GM12878 (cell line): ENCODE measurements around the gene GPR158. TPM values are rescaled to one million over a fixed set of nuclear protein-coding genes. Genes with fewer than 3 reads are reported as not detected.

Experiments used
- ATAC-seq: fragments of 200-7000 bp; cut with Tn5 transposase; 3 replicates; pipeline ENCODE4 v1.9.1; 2020; ENCODE audit warnings: mild to moderate bottlenecking, moderate library complexity
- BruUV-seq: library from RNA; stranded (reverse); fragments of 400-500 nt; replicated peaks from 2 replicates; lab custom pipeline; 2021; lab: Mats Ljungman, UMichigan
- CTCF ChIA-PET: fragments of 300-600 bp; sonication (Branson Sonifier 250); formaldehyde crosslinking; extraction: SDS; loops from one replicate; lab custom pipeline; 2021; ENCODE audit warnings: inconsistent platforms; lab: Yijun Ruan, JAX
- POLR2A ChIA-PET: fragments of 350-600 bp; formaldehyde crosslinking; extraction: SDS; loops from one replicate; lab custom pipeline; 2021; ENCODE audit warnings: inconsistent platforms; lab: Charles Lee
- RAD21 ChIA-PET: fragments of 300-600 bp; sonication (Branson Sonifier 250); formaldehyde crosslinking; loops from one replicate; lab custom pipeline; 2023; ENCODE audit warnings: antibody characterized with exemption; ENCODE audit not compliant: unreplicated experiment; lab: Charles Lee
- SMC1A ChIA-PET: fragments of 300-600 bp; sonication (Branson Sonifier 250); formaldehyde crosslinking; loops from one replicate; lab custom pipeline; 2023; ENCODE audit not compliant: unreplicated experiment, uncharacterized antibody; lab: Charles Lee
- DNase-seq: peaks from one replicate; pipeline ENCODE4 v3.0.0-alpha.2; 2011; ENCODE audit warnings: low read depth, low spot score
- FAIRE-seq: peaks from 3 replicates; lab custom pipeline; 2011; peaks lifted over from hg19 to GRCh38; lab: Jason Lieb, UNC
- H2AFZ ChIP-seq: 2 replicates; pipeline ENCODE4 v1.6.0; 2011; ENCODE audit warnings: low read depth, low read length, control low read depth; ENCODE audit not compliant: control insufficient read depth
- H3K27ac ChIP-seq: 2 replicates; pipeline ENCODE4 v1.5.1; 2011; ENCODE audit warnings: control low read depth; ENCODE audit not compliant: control insufficient read depth, insufficient read depth
- H3K27me3 ChIP-seq, 2 experiments: replicated peaks in 1 of 2; 2 replicates each; pipeline versions ENCODE4 v1.6.0 to v1.6.1; 2011; ENCODE audit warnings: low read length in 1 of 2; ENCODE audit not compliant: control insufficient read depth in 2 of 2, insufficient read depth in 2 of 2
- H3K36me3 ChIP-seq, 2 experiments: 2 replicates each; pipeline ENCODE4 v1.5.1; 2011; ENCODE audit warnings: low read length in 1 of 2; ENCODE audit not compliant: control insufficient read depth in 2 of 2, insufficient read depth in 2 of 2
- H3K4me1 ChIP-seq: 2 replicates; pipeline ENCODE4 v1.6.1; 2011; ENCODE audit warnings: mild to moderate bottlenecking, low read length, moderate library complexity, mixed read lengths; ENCODE audit not compliant: control insufficient read depth, insufficient read depth
- H3K4me2 ChIP-seq: 2 replicates; pipeline ENCODE4 v1.6.0; 2011; ENCODE audit warnings: control low read depth; ENCODE audit not compliant: control insufficient read depth, insufficient read depth
- H3K4me3 ChIP-seq: fragments of 200-600 bp; sonication (generic); 2 replicates; pipeline ENCODE4 v1.5.1; 2016
- H3K79me2 ChIP-seq: 2 replicates; pipeline ENCODE4 v1.6.0; 2011; ENCODE audit warnings: low read length; ENCODE audit not compliant: control insufficient read depth, insufficient read depth
- H3K9ac ChIP-seq: 2 replicates; pipeline ENCODE4 v1.8.0; 2011; ENCODE audit warnings: low read length, control low read depth, mixed read lengths; ENCODE audit not compliant: control insufficient read depth, insufficient read depth
- H3K9me3 ChIP-seq: replicated peaks from 3 replicates; pipeline ENCODE4 v1.5.1; 2011; ENCODE audit warnings: mild to moderate bottlenecking, low read length; ENCODE audit not compliant: control insufficient read depth, insufficient read depth
- H4K20me1 ChIP-seq: 2 replicates; pipeline ENCODE4 v1.6.0; 2011; ENCODE audit not compliant: control insufficient read depth, insufficient read depth
- CBFB ChIP-seq: IDR thresholded peaks from 2 replicates; pipeline ENCODE4 v1.6.1; 2016; ENCODE audit warnings: antibody characterized with exemption, low read depth
- CEBPB ChIP-seq, 2 experiments: fragments of 150-350 bp in 1 of 2; IDR thresholded peaks; 2 replicates each; pipeline ENCODE4 v1.6.1; 2012 to 2014; ENCODE audit warnings: low read depth in 2 of 2, low read length in 2 of 2, borderline replicate concordance in 1 of 2, inconsistent platforms in 1 of 2
- ESRRA ChIP-seq: IDR thresholded peaks from 2 replicates; pipeline ENCODE4 v1.6.1; 2012; ENCODE audit warnings: mild to moderate bottlenecking, low read length, improper control_type of control experiment
- FOXK2 ChIP-seq: fragments of 450-650 bp; IDR thresholded peaks from 2 replicates; pipeline ENCODE4 v1.6.1; 2017; ENCODE audit warnings: mild to moderate bottlenecking, moderate library complexity
- GABPA ChIP-seq: IDR thresholded peaks from 2 replicates; pipeline ENCODE4 v1.6.1; 2014; ENCODE audit warnings: antibody characterized with exemption, low read depth, mild to moderate bottlenecking, inconsistent platforms
- IKZF1 ChIP-seq: fragments of 450-650 bp; conservative IDR thresholded peaks from 2 replicates; pipeline ENCODE4 v1.6.1; 2017; ENCODE audit warnings: antibody characterized with exemption, mild to moderate bottlenecking
- IRF5 ChIP-seq: fragments of 450-650 bp; IDR thresholded peaks from 2 replicates; pipeline ENCODE4 v1.6.1; 2017; ENCODE audit warnings: borderline replicate concordance
- MXI1 ChIP-seq: fragments of 150-350 bp; IDR thresholded peaks from 2 replicates; pipeline ENCODE4 v1.6.1; 2011; ENCODE audit warnings: low read depth, mild to moderate bottlenecking, inconsistent platforms, low read length, improper control_type of control experiment
- PML ChIP-seq: IDR thresholded peaks from 2 replicates; pipeline ENCODE4 v1.6.1; 2012; ENCODE audit warnings: low read length, inconsistent platforms
- RAD21 ChIP-seq: IDR thresholded peaks from 2 replicates; pipeline ENCODE4 v1.6.1; 2011; ENCODE audit warnings: mild to moderate bottlenecking, low read depth, low read length, moderate library complexity; ENCODE audit not compliant: insufficient read depth
- RELB ChIP-seq: fragments of 450-650 bp; IDR thresholded peaks from 2 replicates; pipeline ENCODE4 v1.6.1; 2017; ENCODE audit warnings: low read depth, mild to moderate bottlenecking, moderate library complexity
- SIN3A ChIP-seq: IDR thresholded peaks from 2 replicates; pipeline ENCODE4 v1.6.1; 2012; ENCODE audit warnings: low read depth, low read length, improper control_type of control experiment
- STAT3 ChIP-seq: IDR thresholded peaks from 2 replicates; pipeline ENCODE4 v1.6.1; 2011; ENCODE audit warnings: low read depth, low read length, improper control_type of control experiment
- WRNIP1 ChIP-seq: IDR thresholded peaks from 2 replicates; pipeline ENCODE4 v1.6.1; 2011; ENCODE audit warnings: low read depth, low read length, improper control_type of control experiment, borderline replicate concordance
- WGBS: methylation state at CpG from one replicate; pipeline ENCODE4 v1.1.6; 2016; ENCODE audit warnings: low lambda C conversion rate; ENCODE audit not compliant: insufficient replicate concordance, insufficient coverage; ENCODE audit errors: missing lambda C conversion rate; 5-methylcytosine and 5-hydroxymethylcytosine counted together
- in situ Hi-C: fragments of 300-500 bp; cut with MboI; formaldehyde crosslinking; loops from 9 replicates; pipeline ENCODE4 v1.14.3; 2018; ENCODE audit warnings: mixed read lengths
- intact Hi-C: fragments of 100-400 bp; cut with micrococcal nuclease; formaldehyde crosslinking; loops from one replicate; pipeline ENCODE4 v1.14.2; 2022; ENCODE audit not compliant: unreplicated experiment
- polyA plus RNA-seq, 11 experiments: library from polyadenylated mRNA; depleted of rRNA in 4 of 11; unstranded in 6 of 11; stranded (reverse) in 5 of 11; fragments of >200 nt; fragmentation: Nextera tagmentation in 4 of 11; fragmentation: Illumina TruSeq in 1 of 11; extraction: Ambion mirVana in 4 of 11; extraction: Trizol in 1 of 11; gene quantifications; 1 replicate in 1 of 11; 2 replicates in 10 of 11; pipeline versions ENCODE4 v1.2.1 to v1.2.3, GENCODE V29; 2011 to 2016; ENCODE audit warnings: inconsistent platforms in 2 of 11, missing spikeins in 2 of 11, low read depth in 1 of 11
- total RNA-seq, 4 experiments: library from RNA; depleted of rRNA in 3 of 4; stranded (reverse); fragments of >200 nt in 3 of 4; fragmentation: Illumina TruSeq in 1 of 4; extraction: Trizol in 1 of 4; gene quantifications; 2 replicates each; pipeline versions ENCODE4 v1.2.1 to v1.2.3, GENCODE V29; 2013 to 2021

The GPR158 gene
- total and polyA plus RNA-seq, 10 of the 15 experiments (the other 5 are each of a cell fraction or from before 2014, with no cell fraction given): not detected

- no peaks in the 10 kb centered on the region for H4K20me1 ChIP-seq
- BruUV-seq: no TSS peak
- no peak overlapping the region for H3K4me3 ChIP-seq
- SMC1A ChIA-PET: no interaction called here
- WGBS: 49% methylated on average over 7 of the region's 7 CpGs
- intact Hi-C loops: no loop called here
- TF ChIP-seq MXI1 (no peak), SIN3A (no peak)
- TF ChIP-seq, all 136 proteins: peak for 0
- DNase-seq (no peak), FAIRE-seq (no peak), ATAC-seq (no peak)
- H2AFZ ChIP-seq: no peak overlapping the region
- no peaks in the 10 kb centered on the region for H3K4me1 ChIP-seq
- H3K9ac ChIP-seq: no peak overlapping the region
- in situ Hi-C loops: no loop called here
- ChIA-PET POLR2A (no interaction called here), CTCF (interaction anchor here (0.8 kb wide), 1 partner anchor 97 kb away, joined by 3 read pairs; no protein-coding TSS in a partner anchor), RAD21 (no interaction called here)
- H3K36me3 ChIP-seq: no peaks in the 10 kb centered on the region
- no peaks in the 10 kb centered on the region; a peak in 1 of 4 replicates for H3K27me3 ChIP-seq
- H3K4me2 ChIP-seq: no peak overlapping the region
- H3K27ac ChIP-seq: no peak overlapping the region
- H3K9me3 ChIP-seq: no peaks in the 10 kb centered on the region
- no peaks in the 10 kb centered on the region for H3K79me2 ChIP-seq
Observed at GRCh38 chr10:25125201-25125611, 49.6 kb upstream of the GPR158 start.

- H3K4me3 ChIP-seq: no peak overlapping the region
- H3K4me1 ChIP-seq: no peaks in the 10 kb centered on the region
- CTCF ChIA-PET: no interaction called here
- H3K9me3 ChIP-seq: no peaks in the 10 kb centered on the region
- H3K79me2 ChIP-seq: no peaks in the 10 kb centered on the region
- H3K36me3 ChIP-seq: no peaks in the 10 kb centered on the region
- DNase-seq (no peak), ATAC-seq (no peak), FAIRE-seq (no peak)
- RAD21 ChIA-PET: no interaction called here
- H3K4me2 ChIP-seq: no peak overlapping the region
- TF ChIP-seq PML (no peak), FOXK2 (no peak), CEBPB (IDR thresholded peaks at IDR 0.05; ENCODE audit: borderline replicate concordance in 1 of 2, low read depth in 2 of 2, low read length in 2 of 2) (no peak), GABPA (no peak), WRNIP1 (no peak), RELB (no peak), IRF5 (no peak), RAD21 (no peak), IKZF1 (no peak), STAT3 (no peak), ESRRA (no peak), CBFB (no peak)
- H2AFZ ChIP-seq: no peak overlapping the region
- WGBS: 6% methylated on average over 4 of the region's 4 CpGs
- in situ Hi-C loops: no loop called here
- SMC1A ChIA-PET: no interaction called here
- H3K9ac ChIP-seq: no peak overlapping the region
- no peaks in the 10 kb centered on the region; a peak in 2 of 4 replicates for H3K27me3 ChIP-seq
- intact Hi-C loops: no loop called here
- H3K27ac ChIP-seq: no peak overlapping the region
- no TSS peak for BruUV-seq
- no peaks in the 10 kb centered on the region for H4K20me1 ChIP-seq
- POLR2A ChIA-PET: no interaction called here
Observed at GRCh38 chr10:25129592-25129991, 45.2 kb upstream of the GPR158 start.
